ENCODE results near the gene BTG4. TPM values are rescaled to one million over a fixed set of nuclear protein-coding genes. Genes with fewer than 3 reads are reported as not detected.

BTG4 gene
- 2.3 TPM in 1 of 2 replicates, not detected in the other for total RNA-seq

GRCh38 chr11:111512296-111513239, at the start of gene BTG4:
BTG4 (minus strand) TSS chr11:111512386; CDS start chr11:111498776, 13,610 bp downstream.

GRCh38 chr11:111540114-111540936, 28.1 kb upstream of the BTG4 start, which contains the start of gene LAYN:
LAYN (plus strand) TSS chr11:111540720; CDS start chr11:111540844, 124 bp downstream.

GRCh38 chr11:111514216-111515031, 2.2 kb upstream of the BTG4 start, which contains the start of gene HOATZ:
HOATZ (plus strand) TSS chr11:111514778; CDS start chr11:111514785, 7 bp downstream.

Other genes with a start within 250 kb of the BTG4 start
- gene POU2AF3, start 213.8 kb downstream of the BTG4 start, total RNA-seq = not detected in 2 replicates
- not detected in 2 replicates for gene POU2AF1, start 133.1 kb downstream of the BTG4 start, total RNA-seq
- gene HOATZ, start 2.4 kb upstream of the BTG4 start, total RNA-seq = 1.1 TPM in 1 of 2 replicates, not detected in the other
- gene LAYN, start 28.3 kb upstream of the BTG4 start, total RNA-seq = 19.8 and 38.8 TPM in 2 replicates
- gene SIK2, start 90.1 kb upstream of the BTG4 start, total RNA-seq = 5.9 and 6.4 TPM in 2 replicates